Measurements from ENCODE around the gene SKP1. TPM values are rescaled to one million over a fixed set of nuclear protein-coding genes. Genes with fewer than 3 reads are reported as not detected.

The SKP1 gene
- total and polyA plus RNA-seq, 5 experiments from 2014 or later, result 250 to 1,312 (median 1,138) TPM

GRCh38 chr5:134140530-134141201 lies 36.1 kb downstream of the SKP1 start:
- Mint-ChIP-seq H3K9me3 (no peaks in the 10 kb centered on the region), H3K36me3 (peaks cover 2 to 95% (median 28%) of the 10 kb centered on the region in 3 donors), H3K4me3 (peak overlapping the region in 6 of 10 donors; percentile 15 to 70 (median 39)), H3K4me1 (peaks cover 39 to 82% (median 76%) of the 10 kb centered on the region in 4 donors), H3K27ac (peak overlapping the region; percentile 91 to 99 (median 96)), H3K27me3 (no peaks in the 10 kb centered on the region)
- DNase-seq, result peak in 6 of 10 donors; percentile 48 to 75 (median 58)
- ATAC-seq, result peak; percentile 37 to 43
- POLR2A ChIA-PET, result interaction anchor here (1.2 to 4.0 kb wide), 4 partner anchors 36 to 136 kb away, joined by 3 to 23 read pairs (median 6); partner anchors contain the start of genes PPP2CA, SKP1 and VDAC1

GRCh38 chr5:134139891-134140469 lies 36.8 kb downstream of the SKP1 start:
- DNase-seq (peak in 3 of 10 donors; percentile 1 to 27 (median 14)), ATAC-seq (no peak)
- Mint-ChIP-seq H3K36me3 (peaks cover 7 to 96% (median 33%) of the 10 kb centered on the region in 3 donors), H3K9me3 (no peaks in the 10 kb centered on the region), H3K4me1 (peaks cover 45 to 85% (median 78%) of the 10 kb centered on the region in 4 donors), H3K27ac (peak overlapping the region; percentile 91 to 99 (median 96)), H3K27me3 (no peaks in the 10 kb centered on the region), H3K4me3 (peak overlapping the region in 9 of 10 donors; percentile 15 to 66 (median 42))
- POLR2A ChIA-PET, result interaction anchor here (1.5 to 4.0 kb wide), 3 partner anchors 37 to 135 kb away, joined by 6 to 23 read pairs (median 7); partner anchors contain the start of genes PPP2CA, SKP1 and VDAC1

DNA sequence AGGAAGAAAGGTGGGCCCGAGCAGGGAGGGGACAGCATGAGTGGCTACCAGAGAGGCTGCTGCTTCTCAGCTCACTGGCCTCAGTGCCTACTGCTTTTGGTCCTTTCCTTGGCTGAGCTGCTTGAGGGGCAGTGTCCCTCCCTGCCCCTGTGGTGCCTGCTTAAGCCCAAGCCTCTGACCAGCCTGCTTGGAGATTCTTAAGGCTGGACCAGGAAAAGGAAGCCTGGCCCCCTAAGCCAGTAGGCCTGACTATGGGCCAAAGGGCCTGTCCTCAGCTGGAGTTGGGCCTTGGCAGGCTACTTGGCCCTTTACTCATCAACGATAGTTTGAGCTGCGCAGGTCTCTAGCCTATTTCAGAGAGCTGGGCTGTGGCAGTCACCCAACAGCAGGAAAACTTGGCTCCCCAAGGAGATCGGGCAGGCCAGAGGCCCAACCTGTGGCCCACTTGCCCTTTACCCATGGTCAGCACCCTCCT lies 37.3 kb downstream of the SKP1 start:
- ATAC-seq, result no peak
- peak in 3 of 10 donors; percentile 0 to 57 (median 12) for DNase-seq
- H3K36me3 Mint-ChIP-seq, result peaks cover 7 to 96% (median 33%) of the 10 kb centered on the region in 3 donors

DNA sequence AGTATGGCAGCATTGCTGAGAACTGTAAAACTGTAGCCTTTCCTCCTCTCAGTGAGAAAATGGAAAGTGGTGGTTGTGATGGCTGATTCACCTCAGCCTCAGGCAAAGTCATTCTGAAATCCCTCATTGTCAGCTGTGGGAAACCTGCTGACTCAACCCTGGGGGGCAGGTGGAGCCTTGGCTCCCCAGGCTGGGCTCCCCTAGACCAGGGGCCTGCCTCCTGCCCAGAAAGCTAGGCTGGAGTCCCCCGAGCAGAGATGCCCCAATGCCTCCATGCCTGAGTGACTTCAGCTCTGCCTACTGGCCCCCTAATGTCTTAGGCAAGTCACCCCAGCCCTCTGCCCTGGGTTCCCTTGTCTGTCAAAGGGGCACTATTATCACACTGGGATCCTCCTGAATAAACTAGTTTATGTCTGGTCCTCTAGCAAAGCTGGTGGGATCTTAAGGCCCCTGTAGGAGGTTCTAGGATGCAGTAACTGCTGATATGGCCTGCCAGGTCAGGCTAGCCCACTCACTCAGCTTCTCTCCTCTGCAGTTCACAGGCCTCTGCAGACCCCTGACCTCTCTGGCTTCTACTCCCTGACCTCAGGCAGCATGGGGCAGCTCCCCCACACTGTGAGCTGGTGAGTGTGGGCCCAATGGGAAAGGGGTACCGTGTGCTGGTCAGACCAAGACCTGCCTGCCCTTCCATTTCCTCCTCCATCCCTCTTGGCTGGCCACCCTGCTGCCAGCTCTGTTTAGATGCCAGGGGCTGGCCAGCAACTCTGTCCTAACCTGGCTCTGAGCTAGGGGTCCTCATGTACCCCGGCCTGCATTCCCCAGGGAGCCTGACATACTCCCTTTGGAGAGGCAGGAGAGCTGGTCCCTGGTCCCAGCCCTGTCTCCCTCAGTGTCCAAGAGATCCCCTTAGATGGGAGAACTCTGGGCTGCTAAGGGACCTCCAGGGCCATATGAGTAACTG lies 38.1 kb downstream of the SKP1 start:
- ATAC-seq (peak in 1 of 2 donors; percentile 13), DNase-seq (peak in 4 of 10 donors; percentile 0 to 60 (median 24))
- H3K9me3 Mint-ChIP-seq, result no peaks in the 10 kb centered on the region
- peak overlapping the region; percentile 91 to 99 (median 98) for H3K27ac Mint-ChIP-seq
- no peaks in the 10 kb centered on the region for H3K27me3 Mint-ChIP-seq
- peaks cover 7 to 91% (median 34%) of the 10 kb centered on the region in 3 donors for H3K36me3 Mint-ChIP-seq
- peaks cover 41 to 85% (median 82%) of the 10 kb centered on the region in 4 donors for H3K4me1 Mint-ChIP-seq
- POLR2A ChIA-PET, result interaction anchor here (0.9 to 4.0 kb wide), 3 partner anchors 34 to 133 kb away, joined by 4 to 23 read pairs (median 6); partner anchors contain the start of genes SKP1 and VDAC1
- H3K4me3 Mint-ChIP-seq, result peak overlapping the region; percentile 32 to 94 (median 61)

More for the DNA sequence above, 37.3 kb downstream of the SKP1 start:
- POLR2A ChIA-PET, result interaction anchor here (0.9 to 4.0 kb wide), 2 partner anchors 37 to 134 kb away, joined by 6 to 23 read pairs; partner anchors contain the start of genes SKP1 and VDAC1
- peak overlapping the region in 9 of 10 donors; percentile 27 to 94 (median 59) for H3K4me3 Mint-ChIP-seq
- H3K4me1 Mint-ChIP-seq, result peaks cover 44 to 84% (median 78%) of the 10 kb centered on the region in 4 donors
- no peaks in the 10 kb centered on the region for H3K9me3 Mint-ChIP-seq
- H3K27ac Mint-ChIP-seq, result peak overlapping the region; percentile 91 to 99 (median 96)
- no peaks in the 10 kb centered on the region for H3K27me3 Mint-ChIP-seq

DNA sequence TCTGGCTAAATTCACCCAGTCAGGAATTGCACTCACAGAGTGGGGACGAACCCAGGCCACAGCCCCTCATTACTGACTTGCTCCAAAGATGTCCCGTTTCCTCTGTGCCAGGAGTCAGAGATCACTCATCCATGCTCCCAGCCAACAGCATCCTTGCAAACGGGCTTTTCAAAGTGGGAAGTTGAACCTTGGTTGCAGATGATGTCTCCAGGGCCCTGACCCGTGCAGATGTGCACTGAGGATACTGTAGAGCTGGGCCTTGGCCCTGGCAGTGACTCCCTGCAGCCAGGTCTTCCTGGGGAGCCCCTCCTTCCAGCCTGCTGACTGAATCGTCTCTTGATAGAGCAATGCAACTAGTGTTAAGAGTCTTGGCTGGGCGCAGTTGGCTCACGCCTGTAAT lies 40.0 kb downstream of the SKP1 start:
- peak overlapping the region; percentile 66 to 98 (median 81) for H3K4me3 Mint-ChIP-seq
- H3K27ac Mint-ChIP-seq, result peak overlapping the region; percentile 91 to 99 (median 98)
- H3K9me3 Mint-ChIP-seq, result no peaks in the 10 kb centered on the region
- ATAC-seq (no peak), DNase-seq (peak in 4 of 10 donors; percentile 0 to 46 (median 10))
- POLR2A ChIA-PET, result interaction anchor here (0.9 kb wide), 1 partner anchor 167 kb away, joined by 3 read pairs; no protein-coding TSS in a partner anchor
- peaks cover 7 to 91% (median 33%) of the 10 kb centered on the region in 3 donors for H3K36me3 Mint-ChIP-seq
- peaks cover 50 to 98% (median 97%) of the 10 kb centered on the region in 4 donors for H3K4me1 Mint-ChIP-seq
- H3K27me3 Mint-ChIP-seq, result no peaks in the 10 kb centered on the region

DNA sequence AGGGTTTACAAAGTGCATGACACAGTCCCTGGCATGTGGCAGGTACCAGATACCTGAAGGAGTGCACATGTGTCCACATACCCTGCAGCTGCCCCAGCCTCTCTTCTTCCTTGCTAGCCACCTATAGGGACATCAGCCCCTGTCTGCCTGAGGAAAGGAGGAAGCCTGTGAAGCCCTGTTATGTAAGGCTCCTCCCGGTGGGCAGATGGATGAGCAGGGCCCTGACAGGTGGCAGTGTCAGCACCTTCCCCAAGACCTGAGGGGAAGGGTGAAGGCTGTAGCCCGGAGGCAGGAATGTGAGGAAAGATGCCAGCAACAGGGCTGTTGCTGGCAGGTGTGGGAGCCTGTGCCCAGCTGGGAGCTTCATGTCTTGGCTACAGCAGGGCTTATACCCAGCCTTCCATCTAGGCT lies 40.5 kb downstream of the SKP1 start:
- H3K36me3 Mint-ChIP-seq, result peaks cover 7 to 90% (median 30%) of the 10 kb centered on the region in 3 donors
- DNase-seq (peak in 3 of 10 donors; percentile 0 to 41 (median 15)), ATAC-seq (no peak)
- peak overlapping the region; percentile 66 to 98 (median 82) for H3K4me3 Mint-ChIP-seq
- H3K9me3 Mint-ChIP-seq, result no peaks in the 10 kb centered on the region
- no peaks in the 10 kb centered on the region for H3K27me3 Mint-ChIP-seq
- H3K27ac Mint-ChIP-seq, result peak overlapping the region; percentile 91 to 99 (median 98)
- peaks cover 49 to 98% (median 97%) of the 10 kb centered on the region in 4 donors for H3K4me1 Mint-ChIP-seq
- POLR2A ChIA-PET, result no interaction called here

DNA sequence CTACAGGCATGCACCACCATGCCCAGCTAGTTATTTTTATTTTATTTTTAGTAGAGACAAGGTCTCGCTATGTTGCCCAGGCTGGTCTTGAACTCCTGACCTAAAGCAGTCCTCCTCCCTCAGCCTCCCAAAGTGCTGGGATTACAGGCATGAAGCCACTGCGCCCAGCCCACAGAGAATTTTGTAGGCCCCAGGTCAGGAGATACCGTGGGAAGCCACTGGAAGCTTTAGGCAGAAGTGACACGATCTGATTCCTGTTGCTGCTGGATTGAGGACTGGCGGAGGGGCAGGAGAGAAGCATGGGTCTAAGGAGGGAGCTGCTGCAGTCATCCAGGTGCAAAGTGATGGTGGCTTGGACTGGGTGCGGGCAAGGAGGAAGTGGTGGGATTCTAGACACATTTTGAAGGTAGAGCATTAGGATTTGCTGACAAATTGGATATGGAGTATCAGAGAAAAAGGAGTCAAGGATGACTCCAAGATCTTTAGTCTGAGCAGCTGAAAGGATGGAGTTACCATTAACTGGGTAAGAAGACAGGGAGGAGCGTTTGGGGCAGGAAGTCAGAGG lies 41.6 kb downstream of the SKP1 start:
- peaks cover 49 to 98% (median 97%) of the 10 kb centered on the region in 4 donors for H3K4me1 Mint-ChIP-seq
- ATAC-seq (no peak), DNase-seq (peak in 2 of 10 donors; percentile 0 to 45)
- H3K36me3 Mint-ChIP-seq, result peaks cover 7 to 90% (median 25%) of the 10 kb centered on the region in 3 donors
- POLR2A ChIA-PET, result interaction anchor here (0.6 to 1.2 kb wide), 3 partner anchors 27 to 42 kb away, joined by 3 to 8 read pairs (median 3); partner anchors contain the start of gene SKP1
- H3K9me3 Mint-ChIP-seq, result no peaks in the 10 kb centered on the region
- peak overlapping the region; percentile 91 to 99 (median 98) for H3K27ac Mint-ChIP-seq
- H3K4me3 Mint-ChIP-seq, result peak overlapping the region; percentile 66 to 98 (median 82)
- no peaks in the 10 kb centered on the region for H3K27me3 Mint-ChIP-seq

DNA sequence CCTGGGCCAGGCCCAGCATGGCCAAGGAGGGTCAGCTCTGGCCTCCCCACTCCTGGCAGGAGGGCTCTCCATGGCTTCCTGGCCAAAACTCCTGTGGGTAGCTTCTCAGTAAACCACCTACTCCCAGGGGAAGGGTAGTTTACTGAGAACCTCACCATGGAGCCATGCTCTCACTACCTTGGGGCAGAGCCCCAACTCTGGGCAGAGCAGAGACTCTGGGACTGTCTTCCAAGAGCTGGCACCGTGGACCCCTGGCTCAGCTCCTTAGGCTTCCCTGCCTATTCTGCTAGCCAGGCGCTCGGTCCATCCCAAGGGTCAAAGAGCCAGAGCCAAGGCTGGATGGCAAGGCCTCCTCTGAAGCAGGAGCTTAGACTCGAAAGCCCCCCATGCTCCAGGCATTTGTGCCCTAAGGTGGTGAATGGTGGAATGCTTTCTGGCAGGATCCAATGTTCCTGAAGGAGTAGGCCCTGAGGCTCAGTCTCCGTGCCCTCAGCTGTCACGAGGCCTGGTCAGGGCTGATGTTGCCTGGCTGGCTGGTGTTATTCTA lies 42.7 kb downstream of the SKP1 start:
- H3K4me1 Mint-ChIP-seq, result peaks cover 47 to 98% (median 97%) of the 10 kb centered on the region in 4 donors
- peaks cover 10 to 89% (median 34%) of the 10 kb centered on the region in 3 donors for H3K36me3 Mint-ChIP-seq
- POLR2A ChIA-PET, result interaction anchor here (1.2 kb wide), 1 partner anchor 43 kb away, joined by 8 read pairs; the partner anchor contains the start of gene SKP1
- no peak for ATAC-seq
- H3K4me3 Mint-ChIP-seq, result peak overlapping the region; percentile 36 to 98 (median 88)
- peak in 2 of 10 donors; percentile 0 to 36 for DNase-seq
- H3K9me3 Mint-ChIP-seq, result no peaks in the 10 kb centered on the region
- H3K27ac Mint-ChIP-seq, result peak overlapping the region; percentile 91 to 99 (median 98)
- H3K27me3 Mint-ChIP-seq, result no peaks in the 10 kb centered on the region

GRCh38 chr5:134133188-134133994 lies 43.4 kb downstream of the SKP1 start:
- ATAC-seq (peak in 1 of 2 donors; percentile 4), DNase-seq (peak in 2 of 10 donors; percentile 4 to 62)

More at GRCh38 chr5:134133188-134133994, 43.4 kb downstream of the SKP1 start:
- Mint-ChIP-seq H3K4me1 (peaks cover 47 to 100% (median 98%) of the 10 kb centered on the region in 4 donors), H3K4me3 (peak overlapping the region; percentile 93 to 100 (median 98)), H3K27ac (peak overlapping the region; percentile 91 to 99 (median 97)), H3K9me3 (no peaks in the 10 kb centered on the region), H3K27me3 (no peaks in the 10 kb centered on the region), H3K36me3 (peaks cover 10 to 88% (median 34%) of the 10 kb centered on the region in 3 donors)
- POLR2A ChIA-PET, result interaction anchor here (1.2 to 1.7 kb wide), 2 partner anchors 44 kb away, joined by 8 to 11 read pairs; partner anchors contain the start of gene SKP1
